Measurements from ENCODE around the gene PTPRD.
"Not testable (repeated sequence)": the region's sequence is repeated elsewhere in the genome, so short reads cannot be mapped to it uniquely, and the experiment has no call there.

The PTPRD gene

GRCh38 chr9:9437641-9438040, 1175.2 kb downstream of the PTPRD start:
- H3K4me3 ChIP-seq (ENCODE audit: control insufficient read depth, low read depth, low read length): no peak overlapping the region
- TF ChIP-seq CTCF (IDR thresholded peaks at IDR 0.05; ENCODE audit: control insufficient read depth, insufficient read depth, low read depth, low read length, missing control alignments): no peak
- no peak for DNase-seq (ENCODE audit: low read depth)

- not testable (repeated sequence) for H3K4me3 ChIP-seq (ENCODE audit: control insufficient read depth, low read depth, low read length); DNase-seq (ENCODE audit: low read depth)
These were observed 1186.3 kb downstream of the PTPRD start for GRCh38 chr9:9426454-9426853.

- no peak for TF ChIP-seq CTCF (IDR thresholded peaks at IDR 0.05; ENCODE audit: control insufficient read depth, insufficient read depth, low read depth, low read length, missing control alignments)
- H3K4me3 ChIP-seq (ENCODE audit: control insufficient read depth, low read depth, low read length): no peak overlapping the region
- no peak for DNase-seq (ENCODE audit: low read depth)
These were observed 1200.6 kb downstream of the PTPRD start for GRCh38 chr9:9412241-9412640.

GRCh38 chr9:9410736-9411135, 1202.1 kb downstream of the PTPRD start:
- H3K4me3 ChIP-seq (ENCODE audit: control insufficient read depth, low read depth, low read length): no peak overlapping the region
- TF ChIP-seq CTCF (IDR thresholded peaks at IDR 0.05; ENCODE audit: control insufficient read depth, insufficient read depth, low read depth, low read length, missing control alignments): no peak
- no peak for DNase-seq (ENCODE audit: low read depth)

- TF ChIP-seq CTCF (IDR thresholded peaks at IDR 0.05; ENCODE audit: control insufficient read depth, insufficient read depth, low read depth, low read length, missing control alignments): no peak
- DNase-seq (ENCODE audit: low read depth): no peak
- H3K4me3 ChIP-seq (ENCODE audit: control insufficient read depth, low read depth, low read length): no peak overlapping the region
These were observed 1212.8 kb downstream of the PTPRD start for GRCh38 chr9:9399982-9400381.

GRCh38 chr9:9396518-9396917, 1216.3 kb downstream of the PTPRD start:
- no peak for TF ChIP-seq CTCF (IDR thresholded peaks at IDR 0.05; ENCODE audit: control insufficient read depth, insufficient read depth, low read depth, low read length, missing control alignments)
- H3K4me3 ChIP-seq (ENCODE audit: control insufficient read depth, low read depth, low read length): no peak overlapping the region
- no peak for DNase-seq (ENCODE audit: low read depth)

GRCh38 chr9:9395539-9395938, 1217.3 kb downstream of the PTPRD start:
- no peak for TF ChIP-seq CTCF (IDR thresholded peaks at IDR 0.05; ENCODE audit: control insufficient read depth, insufficient read depth, low read depth, low read length, missing control alignments)
- DNase-seq (ENCODE audit: low read depth): no peak
- no peak overlapping the region for H3K4me3 ChIP-seq (ENCODE audit: control insufficient read depth, low read depth, low read length)
